H9 (cell line): Measurements from ENCODE around the gene TBX5. TPM values are rescaled to one million over a fixed set of nuclear protein-coding genes. Genes with fewer than 3 reads are reported as not detected.
A peak's percentile ranks its signal among the peaks of the same experiment; 100 is the strongest.

Source experiments
- DNase-seq: peaks from one replicate; pipeline ENCODE4 v3.0.0-alpha.2; 2017
- H2AFZ ChIP-seq: one replicate; pipeline ENCODE4 v1.6.1; 2013; ENCODE audit warnings: mild to moderate bottlenecking, low read length, control low read depth, moderate library complexity
- H2AK5ac ChIP-seq: 2 replicates; pipeline ENCODE4 v1.6.1; 2013; ENCODE audit warnings: low read length, control low read depth, mixed read lengths; ENCODE audit not compliant: insufficient read length
- H2BK120ac ChIP-seq: one replicate; pipeline ENCODE4 v1.6.1; 2013; ENCODE audit warnings: low read depth, mild to moderate bottlenecking, low read length, control low read depth, inconsistent platforms; ENCODE audit not compliant: poor library complexity, severe bottlenecking
- H2BK12ac ChIP-seq: 2 replicates; pipeline ENCODE4 v1.6.1; 2013; ENCODE audit warnings: low read length, control low read depth, mixed read lengths, low read depth; ENCODE audit not compliant: insufficient read length
- H2BK15ac ChIP-seq: 2 replicates; pipeline ENCODE4 v1.6.1; 2013; ENCODE audit warnings: low read depth, low read length, control low read depth
- H2BK20ac ChIP-seq: one replicate; pipeline ENCODE4 v1.6.1; 2013; ENCODE audit warnings: low read depth, mild to moderate bottlenecking, low read length, control low read depth, inconsistent platforms; ENCODE audit not compliant: poor library complexity, severe bottlenecking
- H2BK5ac ChIP-seq: 2 replicates; pipeline ENCODE4 v1.6.1; 2013; ENCODE audit warnings: low read length, control low read depth, mixed read lengths; ENCODE audit not compliant: insufficient read length
- H3K14ac ChIP-seq: 2 replicates; pipeline ENCODE4 v1.6.1; 2013; ENCODE audit warnings: low read length, control low read depth; ENCODE audit not compliant: insufficient read depth
- H3K18ac ChIP-seq: 2 replicates; pipeline ENCODE4 v1.6.1; 2013; ENCODE audit warnings: low read depth, mild to moderate bottlenecking, mixed read lengths, low read length, control low read depth; ENCODE audit not compliant: insufficient read length
- H3K23ac ChIP-seq: 2 replicates; pipeline ENCODE4 v1.6.1; 2013; ENCODE audit warnings: low read length, control low read depth, mixed read lengths, low read depth; ENCODE audit not compliant: insufficient read length
- H3K23me2 ChIP-seq: 2 replicates; pipeline ENCODE4 v1.6.1; 2013; ENCODE audit warnings: low read depth, mild to moderate bottlenecking, mixed read lengths, low read length, control low read depth; ENCODE audit not compliant: insufficient read length, poor library complexity, severe bottlenecking
- H3K27ac ChIP-seq: 2 replicates; pipeline ENCODE4 v1.5.1; 2013; ENCODE audit warnings: low read length, control low read depth, mixed read lengths, low read depth; ENCODE audit not compliant: insufficient read length
- H3K27me3 ChIP-seq: 2 replicates; pipeline ENCODE4 v1.6.1; 2013; ENCODE audit warnings: low read length, control low read depth, inconsistent platforms; ENCODE audit not compliant: insufficient read depth
- H3K4ac ChIP-seq: 2 replicates; pipeline ENCODE4 v1.6.1; 2013; ENCODE audit warnings: low read depth, mild to moderate bottlenecking, control low read depth, inconsistent platforms, low read length, moderate library complexity
- H3K4me1 ChIP-seq: 2 replicates; pipeline ENCODE4 v1.6.1; 2013; ENCODE audit warnings: low read length, control low read depth, inconsistent platforms; ENCODE audit not compliant: insufficient read depth
- H3K4me2 ChIP-seq: 2 replicates; pipeline ENCODE4 v1.6.1; 2013; ENCODE audit warnings: low read length, control low read depth, mixed read lengths; ENCODE audit not compliant: insufficient read length, insufficient read depth
- H3K56ac ChIP-seq: 2 replicates; pipeline ENCODE4 v1.6.1; 2013; ENCODE audit warnings: low read depth, mild to moderate bottlenecking, mixed read lengths, low read length, control low read depth; ENCODE audit not compliant: insufficient read length
- H3K79me1 ChIP-seq: 2 replicates; pipeline ENCODE4 v1.6.1; 2013; ENCODE audit warnings: low read depth, mild to moderate bottlenecking, moderate library complexity, low read length, control low read depth, inconsistent platforms; ENCODE audit not compliant: insufficient read depth, poor library complexity, severe bottlenecking
- H3K79me2 ChIP-seq: 2 replicates; pipeline ENCODE4 v1.6.1; 2013; ENCODE audit warnings: low read length, control low read depth, inconsistent platforms; ENCODE audit not compliant: insufficient read depth
- H3K9ac ChIP-seq: 2 replicates; pipeline ENCODE4 v1.6.1; 2013; ENCODE audit warnings: low read length, control low read depth, mixed read lengths; ENCODE audit not compliant: insufficient read length; ENCODE audit errors: extremely low read depth
- H3K9me3 ChIP-seq: one replicate; pipeline ENCODE4 v1.6.1; 2013; ENCODE audit warnings: low read depth, low read length, inconsistent platforms; ENCODE audit not compliant: control insufficient read depth
- H3T11ph ChIP-seq: one replicate; pipeline ENCODE4 v1.6.1; 2013; ENCODE audit warnings: mild to moderate bottlenecking, low read length, control low read depth, inconsistent platforms
- H4K20me1 ChIP-seq: one replicate; pipeline ENCODE4 v1.6.1; 2013; ENCODE audit not compliant: control insufficient read depth, insufficient read length, insufficient read depth
- H4K5ac ChIP-seq: 2 replicates; pipeline ENCODE4 v1.6.1; 2013; ENCODE audit warnings: low read depth, mild to moderate bottlenecking, mixed read lengths, low read length, control low read depth; ENCODE audit not compliant: insufficient read length
- H4K8ac ChIP-seq: replicated peaks from 2 replicates; pipeline ENCODE4 v1.6.1; 2013; ENCODE audit warnings: low read length, control low read depth, mixed read lengths, low read depth; ENCODE audit not compliant: insufficient read length
- H4K91ac ChIP-seq: 2 replicates; pipeline ENCODE4 v1.6.1; 2013; ENCODE audit warnings: low read depth, mild to moderate bottlenecking, moderate library complexity, mixed read lengths, low read length, control low read depth; ENCODE audit not compliant: insufficient read length
- H3K27ac Mint-ChIP-seq, 3 experiments: 2 replicates in 2 of 3; 3 replicates in 1 of 3; pipeline ENCODE4 v1.8.0; 2020 to 2021; ENCODE audit warnings: mixed read lengths in 3 of 3, mild to moderate bottlenecking in 1 of 3, moderate library complexity in 1 of 3
- H3K27me3 Mint-ChIP-seq: 2 replicates; pipeline ENCODE4 v1.8.0; 2021; ENCODE audit warnings: low read depth, mild to moderate bottlenecking, moderate library complexity, mixed read lengths
- H3K36me3 Mint-ChIP-seq, 3 experiments: 2 replicates in 2 of 3; 3 replicates in 1 of 3; pipeline ENCODE4 v1.8.0; 2020 to 2021; ENCODE audit warnings: low read depth in 3 of 3, mixed read lengths in 3 of 3; ENCODE audit not compliant: insufficient read depth in 1 of 3
- H3K4me1 Mint-ChIP-seq, 2 experiments: 2 replicates each; pipeline ENCODE4 v1.8.0; 2020; ENCODE audit warnings: mixed read lengths in 2 of 2
- H3K4me3 Mint-ChIP-seq, 2 experiments: 2 replicates in 1 of 2; 3 replicates in 1 of 2; pipeline ENCODE4 v1.8.0; 2020 to 2021; ENCODE audit warnings: mild to moderate bottlenecking in 2 of 2, mixed read lengths in 2 of 2, moderate library complexity in 1 of 2
- H3K9me3 Mint-ChIP-seq, 2 experiments: 2 replicates in 1 of 2; 3 replicates in 1 of 2; pipeline ENCODE4 v1.8.0; 2020; ENCODE audit warnings: mild to moderate bottlenecking in 2 of 2, mixed read lengths in 2 of 2, moderate library complexity in 1 of 2
- CTCF ChIP-seq: fragments of 200-600 bp; sonication (generic); conservative IDR thresholded peaks from 3 replicates; pipeline ENCODE4 v1.8.0; 2021; ENCODE audit warnings: antibody characterized with exemption, mild to moderate bottlenecking
- WGBS: extraction: QIAGEN DNeasy Blood & Tissue Kit; methylation state at CpG from one replicate; pipeline ENCODE4 v1.1.7; 2013; ENCODE audit warnings: missing lambda C conversion rate, low lambda C conversion rate, mixed read lengths; ENCODE audit not compliant: insufficient read length; ENCODE audit errors: extremely low coverage; 5-methylcytosine and 5-hydroxymethylcytosine counted together
- total RNA-seq: library from RNA; stranded (reverse); gene quantifications from 2 replicates; pipeline ENCODE4 v1.2.1, GENCODE V29; 2021

TBX5 gene
- total RNA-seq, 1 experiment from 2014 or later = not detected

- H2BK120ac ChIP-seq = no peak overlapping the region
- no peak overlapping the region for H3K23ac ChIP-seq
- no peak overlapping the region for H4K91ac ChIP-seq
- H3K18ac ChIP-seq = no peak overlapping the region
- no peak overlapping the region for H3K56ac ChIP-seq
- no peak overlapping the region for H3T11ph ChIP-seq
- H2AFZ ChIP-seq = no peak overlapping the region
- H3K27ac Mint-ChIP-seq = no peak overlapping the region
- peaks cover 100% of the 10 kb centered on the region for H3K27me3 Mint-ChIP-seq
- peaks cover 10 to 35% of the 10 kb centered on the region in 2 experiments for H3K4me1 Mint-ChIP-seq
- no peak for DNase-seq
- H3K79me2 ChIP-seq = no peaks in the 10 kb centered on the region
- H3K4me1 ChIP-seq = no peaks in the 10 kb centered on the region
- no peak overlapping the region for H2BK5ac ChIP-seq
- H4K20me1 ChIP-seq = no peaks in the 10 kb centered on the region
- no peaks in the 10 kb centered on the region for H3K23me2 ChIP-seq
- no peak overlapping the region for H2AK5ac ChIP-seq
- peaks cover 14% of the 10 kb centered on the region for H3K9me3 ChIP-seq
- peak overlapping the region in 1 of 2 experiments; percentile 25; a peak in 1 of 5 replicates for H3K4me3 Mint-ChIP-seq
- no CpG with 5 or more reads among the region's 23 CpGs for WGBS
- TF ChIP-seq CTCF = no peak
- H3K27me3 ChIP-seq = peaks cover 96% of the 10 kb centered on the region
- no peak overlapping the region for H3K27ac ChIP-seq
- no peak overlapping the region for H2BK15ac ChIP-seq
- H2BK20ac ChIP-seq = no peak overlapping the region
- H3K36me3 Mint-ChIP-seq = peaks cover 0 to 3% (median 0%) of the 10 kb centered on the region in 3 experiments; a peak in 3 of 7 replicates
- no peak overlapping the region for H4K5ac ChIP-seq
- H3K9ac ChIP-seq = no peak overlapping the region
- peak overlapping the region; percentile 6 for H3K4me2 ChIP-seq
- no peaks in the 10 kb centered on the region for H3K79me1 ChIP-seq
- H4K8ac ChIP-seq = no peak overlapping the region
- no peak overlapping the region for H3K4ac ChIP-seq
- H2BK12ac ChIP-seq = no peak overlapping the region
- no peak overlapping the region for H3K14ac ChIP-seq
- H3K9me3 Mint-ChIP-seq = peaks cover 9 to 13% of the 10 kb centered on the region in 2 experiments
These were observed 35.1 kb upstream of the TBX5 start for GRCh38 chr12:114441039-114441383.
